ENCODE data around the gene TNFRSF1B. TPM values are rescaled to one million over a fixed set of nuclear protein-coding genes. Genes with fewer than 3 reads are reported as not detected.

Gene TNFRSF1B
- total and polyA plus RNA-seq, 9 of the 15 experiments (the other 6 are each of a cell fraction or from before 2014, with no cell fraction given): 8.8 to 91.3 (median 36.0) TPM

DNA sequence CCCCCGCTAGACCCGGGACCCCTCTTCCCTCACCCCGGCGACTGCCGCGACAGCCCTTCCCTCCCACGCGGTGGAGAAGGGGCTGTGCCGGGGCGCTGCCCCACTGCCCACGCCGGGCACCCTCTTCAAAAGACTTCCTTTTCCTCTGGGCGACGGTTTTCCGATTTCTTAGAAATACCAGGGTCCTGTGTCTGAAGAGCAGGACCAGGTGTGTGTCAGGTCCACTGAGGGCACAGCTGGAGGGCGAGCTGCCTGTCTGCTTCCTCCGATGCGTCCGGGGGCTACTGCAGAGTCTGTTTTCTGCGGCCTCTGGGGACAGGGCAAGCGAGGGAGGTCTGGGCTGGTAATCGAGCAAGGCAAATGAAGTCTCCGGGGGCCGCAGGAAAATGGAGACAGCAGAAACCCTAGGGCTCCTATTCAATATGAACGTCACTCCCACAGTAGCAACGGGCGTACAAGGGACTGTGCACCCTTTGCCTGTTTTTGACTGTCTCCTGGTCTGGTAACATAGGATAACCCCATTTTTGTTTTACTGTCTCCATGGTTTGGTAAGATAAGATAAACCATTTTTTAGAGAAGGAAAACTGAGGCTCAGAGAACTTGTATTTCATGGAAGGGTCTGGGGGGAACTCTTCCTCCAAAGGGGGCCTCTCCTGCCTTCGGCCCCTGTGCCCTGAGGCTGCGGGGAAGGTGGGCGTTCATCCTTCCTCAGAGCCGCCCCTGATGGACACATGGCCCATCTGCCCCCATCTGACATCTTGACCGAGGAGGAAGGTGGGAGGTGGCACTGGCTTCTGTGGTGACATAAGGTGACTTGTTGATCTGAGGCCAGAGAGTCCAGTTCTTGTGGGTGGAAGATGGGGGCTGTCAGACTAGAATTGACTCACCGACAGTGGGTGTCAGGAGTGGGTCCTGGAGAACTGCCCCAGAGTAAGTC lies 970 bp downstream of the TNFRSF1B start (continued):
- TF ChIP-seq, protein P1, sequence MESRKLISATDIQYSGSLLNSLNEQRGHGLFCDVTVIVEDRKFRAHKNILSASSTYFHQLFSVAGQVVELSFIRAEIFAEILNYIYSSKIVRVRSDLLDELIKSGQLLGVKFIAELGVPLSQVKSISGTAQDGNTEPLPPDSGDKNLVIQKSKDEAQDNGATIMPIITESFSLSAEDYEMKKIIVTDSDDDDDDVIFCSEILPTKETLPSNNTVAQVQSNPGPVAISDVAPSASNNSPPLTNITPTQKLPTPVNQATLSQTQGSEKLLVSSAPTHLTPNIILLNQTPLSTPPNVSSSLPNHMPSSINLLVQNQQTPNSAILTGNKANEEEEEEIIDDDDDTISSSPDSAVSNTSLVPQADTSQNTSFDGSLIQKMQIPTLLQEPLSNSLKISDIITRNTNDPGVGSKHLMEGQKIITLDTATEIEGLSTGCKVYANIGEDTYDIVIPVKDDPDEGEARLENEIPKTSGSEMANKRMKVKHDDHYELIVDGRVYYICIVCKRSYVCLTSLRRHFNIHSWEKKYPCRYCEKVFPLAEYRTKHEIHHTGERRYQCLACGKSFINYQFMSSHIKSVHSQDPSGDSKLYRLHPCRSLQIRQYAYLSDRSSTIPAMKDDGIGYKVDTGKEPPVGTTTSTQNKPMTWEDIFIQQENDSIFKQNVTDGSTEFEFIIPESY (CRISPR knock-in tag; IDR thresholded peaks at IDR 0.05): no peak
- TF ChIP-seq MECOM (CRISPR knock-in tag; IDR thresholded peaks at IDR 0.05): peak; percentile 64; the same call in 1 of the 2 replicates
- no peak for TF ChIP-seq HIVEP1 (CRISPR knock-in tag; IDR thresholded peaks at IDR 0.05)
- no peak for TF ChIP-seq BRCA1 (IDR thresholded peaks at IDR 0.05)
- TF ChIP-seq BRCA1 (CRISPR knock-in tag; IDR thresholded peaks at IDR 0.05): no peak
- 0 out of 4 replicates have a peak, but pooled peaks of 1 of the 2 experiments have one; percentile 38 for TF ChIP-seq MAZ (CRISPR knock-in tag; conservative IDR thresholded peaks at IDR 0.05 in 1 of 2, IDR thresholded peaks at IDR 0.05 in 1 of 2)
- TF ChIP-seq CBFA2T2 (conservative IDR thresholded peaks at IDR 0.05): peak; percentile 82
- TF ChIP-seq HDAC1 (IDR thresholded peaks at IDR 0.05): peak in 1 of 2 experiments; percentile 55; a peak in 1 of 4 replicates
- no peak for TF ChIP-seq CHCHD3 (CRISPR knock-in tag; IDR thresholded peaks at IDR 0.05)
- TF ChIP-seq MTA1 (IDR thresholded peaks at IDR 0.05; ENCODE audit: borderline replicate concordance): no peak
- TF ChIP-seq, protein P2, sequence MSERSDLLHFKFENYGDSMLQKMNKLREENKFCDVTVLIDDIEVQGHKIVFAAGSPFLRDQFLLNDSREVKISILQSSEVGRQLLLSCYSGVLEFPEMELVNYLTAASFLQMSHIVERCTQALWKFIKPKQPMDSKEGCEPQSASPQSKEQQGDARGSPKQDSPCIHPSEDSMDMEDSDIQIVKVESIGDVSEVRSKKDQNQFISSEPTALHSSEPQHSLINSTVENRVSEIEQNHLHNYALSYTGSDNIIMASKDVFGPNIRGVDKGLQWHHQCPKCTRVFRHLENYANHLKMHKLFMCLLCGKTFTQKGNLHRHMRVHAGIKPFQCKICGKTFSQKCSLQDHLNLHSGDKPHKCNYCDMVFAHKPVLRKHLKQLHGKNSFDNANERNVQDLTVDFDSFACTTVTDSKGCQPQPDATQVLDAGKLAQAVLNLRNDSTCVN (CRISPR knock-in tag; IDR thresholded peaks at IDR 0.05): no peak
- no peak for TF ChIP-seq TAF1 (IDR thresholded peaks at IDR 0.05; ENCODE audit: control insufficient read depth, extremely low read depth, insufficient read depth, low read length, severe bottlenecking)
- peak; percentile 77 for TF ChIP-seq TAL1 (IDR thresholded peaks at IDR 0.05)
- TF ChIP-seq, protein P3, sequence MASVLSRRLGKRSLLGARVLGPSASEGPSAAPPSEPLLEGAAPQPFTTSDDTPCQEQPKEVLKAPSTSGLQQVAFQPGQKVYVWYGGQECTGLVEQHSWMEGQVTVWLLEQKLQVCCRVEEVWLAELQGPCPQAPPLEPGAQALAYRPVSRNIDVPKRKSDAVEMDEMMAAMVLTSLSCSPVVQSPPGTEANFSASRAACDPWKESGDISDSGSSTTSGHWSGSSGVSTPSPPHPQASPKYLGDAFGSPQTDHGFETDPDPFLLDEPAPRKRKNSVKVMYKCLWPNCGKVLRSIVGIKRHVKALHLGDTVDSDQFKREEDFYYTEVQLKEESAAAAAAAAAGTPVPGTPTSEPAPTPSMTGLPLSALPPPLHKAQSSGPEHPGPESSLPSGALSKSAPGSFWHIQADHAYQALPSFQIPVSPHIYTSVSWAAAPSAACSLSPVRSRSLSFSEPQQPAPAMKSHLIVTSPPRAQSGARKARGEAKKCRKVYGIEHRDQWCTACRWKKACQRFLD (CRISPR knock-in tag; IDR thresholded peaks at IDR 0.05): no peak; the same call in 1 of the 2 replicates
- TF ChIP-seq ZNF668 (CRISPR knock-in tag; IDR thresholded peaks at IDR 0.05): no peak
- no peak for TF ChIP-seq RAD51 (IDR thresholded peaks at IDR 0.05; ENCODE audit: borderline replicate concordance, low read depth)
- 0 out of 2 replicates have a peak, but pooled peaks have one; percentile 25 for TF ChIP-seq NR3C1 (CRISPR knock-in tag; IDR thresholded peaks at IDR 0.05)
- TF ChIP-seq, protein P4, sequence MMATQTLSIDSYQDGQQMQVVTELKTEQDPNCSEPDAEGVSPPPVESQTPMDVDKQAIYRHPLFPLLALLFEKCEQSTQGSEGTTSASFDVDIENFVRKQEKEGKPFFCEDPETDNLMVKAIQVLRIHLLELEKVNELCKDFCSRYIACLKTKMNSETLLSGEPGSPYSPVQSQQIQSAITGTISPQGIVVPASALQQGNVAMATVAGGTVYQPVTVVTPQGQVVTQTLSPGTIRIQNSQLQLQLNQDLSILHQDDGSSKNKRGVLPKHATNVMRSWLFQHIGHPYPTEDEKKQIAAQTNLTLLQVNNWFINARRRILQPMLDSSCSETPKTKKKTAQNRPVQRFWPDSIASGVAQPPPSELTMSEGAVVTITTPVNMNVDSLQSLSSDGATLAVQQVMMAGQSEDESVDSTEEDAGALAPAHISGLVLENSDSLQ (IDR thresholded peaks at IDR 0.05): peak; percentile 75
- TF ChIP-seq PRPF4 (IDR thresholded peaks at IDR 0.05; ENCODE audit: insufficient read depth, low read depth, low read length, poor library complexity, severe bottlenecking): no peak
- TF ChIP-seq ZNF143 (CRISPR knock-in tag; IDR thresholded peaks at IDR 0.05): no peak
- TF ChIP-seq ZC3H4 (CRISPR knock-in tag; IDR thresholded peaks at IDR 0.05; ENCODE audit: borderline replicate concordance): no peak
- TF ChIP-seq EP300 (IDR thresholded peaks at IDR 0.05; ENCODE audit: low read length): peak; percentile 59; the same call in 1 of the 2 replicates
- TF ChIP-seq ZNF184 (CRISPR knock-in tag; IDR thresholded peaks at IDR 0.05): no peak
